Mesenchymal stem cell (in vitro differentiated cells and primary cell): ENCODE measurements around the gene FMOD.
"Not testable (repeated sequence)": the region's sequence is repeated elsewhere in the genome, so short reads cannot be mapped to it uniquely, and the experiment has no call there.

Source experiments
- DNase-seq: peaks from one replicate; pipeline ENCODE4 v3.0.0-alpha.2; 2013
- H2AFZ ChIP-seq: one replicate; pipeline ENCODE4 v1.6.1; 2013; ENCODE audit warnings: low read depth, mild to moderate bottlenecking, control low read depth, inconsistent platforms, low read length, moderate library complexity
- H2AK5ac ChIP-seq: 2 replicates; pipeline ENCODE4 v1.6.1; 2013; ENCODE audit warnings: low read length, moderate library complexity, mild to moderate bottlenecking, inconsistent platforms; ENCODE audit not compliant: severe bottlenecking
- H2BK120ac ChIP-seq: one replicate; pipeline ENCODE4 v1.6.1; 2013; ENCODE audit warnings: low read depth, mild to moderate bottlenecking, inconsistent platforms, low read length, moderate library complexity
- H2BK12ac ChIP-seq, 2 experiments: one replicate each; pipeline ENCODE4 v1.6.1; 2013; ENCODE audit warnings: inconsistent platforms in 2 of 2, low read length in 2 of 2, mild to moderate bottlenecking in 2 of 2, moderate library complexity in 2 of 2, control low read depth in 1 of 2
- H2BK15ac ChIP-seq: one replicate; pipeline ENCODE4 v1.6.1; 2013; ENCODE audit warnings: mild to moderate bottlenecking, low read depth, inconsistent platforms; ENCODE audit not compliant: poor library complexity, severe bottlenecking
- H2BK5ac ChIP-seq: 2 replicates; pipeline ENCODE4 v1.6.1; 2013; ENCODE audit warnings: low read depth, mild to moderate bottlenecking, low read length, control low read depth, inconsistent platforms; ENCODE audit not compliant: poor library complexity, severe bottlenecking
- H3K14ac ChIP-seq, 2 experiments: one replicate each; pipeline ENCODE4 v1.6.1; 2013; ENCODE audit warnings: inconsistent platforms in 2 of 2, low read length in 2 of 2, control low read depth in 1 of 2, mild to moderate bottlenecking in 1 of 2, moderate library complexity in 1 of 2
- H3K18ac ChIP-seq, 2 experiments: one replicate each; pipeline ENCODE4 v1.6.1; 2013; ENCODE audit warnings: inconsistent platforms in 2 of 2, low read length in 2 of 2, control low read depth in 1 of 2, low read depth in 1 of 2, mild to moderate bottlenecking in 1 of 2
- H3K23ac ChIP-seq, 2 experiments: one replicate each; pipeline ENCODE4 v1.6.1; 2013; ENCODE audit warnings: inconsistent platforms in 2 of 2, low read length in 2 of 2, mild to moderate bottlenecking in 2 of 2, moderate library complexity in 2 of 2, control low read depth in 1 of 2
- H3K27ac ChIP-seq: 2 replicates; pipeline ENCODE4 v1.5.1; 2013; ENCODE audit warnings: mild to moderate bottlenecking, moderate library complexity, low read length, control low read depth, inconsistent platforms; ENCODE audit not compliant: poor library complexity, severe bottlenecking
- H3K27me3 ChIP-seq, 2 experiments: 2 replicates each; pipeline versions ENCODE4 v1.6.1 to v1.7.0; 2013; ENCODE audit warnings: low read length in 2 of 2, mild to moderate bottlenecking in 2 of 2, moderate library complexity in 2 of 2, control low read depth in 1 of 2, inconsistent platforms in 1 of 2; ENCODE audit not compliant: control insufficient read depth in 1 of 2, insufficient read depth in 1 of 2
- H3K36me3 ChIP-seq, 2 experiments: 2 replicates each; pipeline versions ENCODE4 v1.6.1 to v1.7.0; 2013; ENCODE audit warnings: low read length in 2 of 2, control low read depth in 1 of 2, inconsistent platforms in 1 of 2, low read depth in 1 of 2, mild to moderate bottlenecking in 1 of 2; ENCODE audit not compliant: insufficient read depth in 2 of 2, control insufficient read depth in 1 of 2
- H3K4ac ChIP-seq, 2 experiments: one replicate each; pipeline ENCODE4 v1.6.1; 2013; ENCODE audit warnings: inconsistent platforms in 2 of 2, low read length in 2 of 2, mild to moderate bottlenecking in 2 of 2, moderate library complexity in 2 of 2, control low read depth in 1 of 2, low read depth in 1 of 2
- H3K4me1 ChIP-seq: 2 replicates; pipeline ENCODE4 v1.6.1; 2013; ENCODE audit warnings: low read depth, low read length, control low read depth; ENCODE audit not compliant: control insufficient read depth, insufficient read depth
- H3K4me2 ChIP-seq: 2 replicates; pipeline ENCODE4 v1.6.1; 2013; ENCODE audit warnings: low read length, mild to moderate bottlenecking, inconsistent platforms; ENCODE audit not compliant: poor library complexity, severe bottlenecking
- H3K4me3 ChIP-seq, 2 experiments: 2 replicates each; pipeline versions ENCODE4 v1.5.1 to v1.7.0; 2013; ENCODE audit warnings: low read length in 2 of 2, mild to moderate bottlenecking in 2 of 2, control low read depth in 1 of 2, low read depth in 1 of 2; ENCODE audit not compliant: insufficient read depth in 1 of 2
- H3K79me1 ChIP-seq: replicated peaks from 2 replicates; pipeline ENCODE4 v1.6.1; 2013; ENCODE audit warnings: mild to moderate bottlenecking, control low read depth, low read length, inconsistent platforms; ENCODE audit not compliant: poor library complexity, severe bottlenecking
- H3K9ac ChIP-seq: 2 replicates; pipeline ENCODE4 v1.7.0; 2013; ENCODE audit warnings: mild to moderate bottlenecking, low read length, moderate library complexity
- H3K9me3 ChIP-seq: 2 replicates; pipeline ENCODE4 v1.7.0; 2013; ENCODE audit warnings: mild to moderate bottlenecking, low read length; ENCODE audit not compliant: control insufficient read depth
- H4K8ac ChIP-seq: one replicate; pipeline ENCODE4 v1.6.1; 2013; ENCODE audit warnings: inconsistent platforms, mild to moderate bottlenecking, low read length, moderate library complexity
- H4K91ac ChIP-seq: one replicate; pipeline ENCODE4 v1.6.1; 2013; ENCODE audit warnings: mild to moderate bottlenecking, low read length, inconsistent platforms
- WGBS: methylation state at CpG from one replicate; pipeline ENCODE4 v1.1.7; 2013; ENCODE audit warnings: mixed read lengths; 5-methylcytosine and 5-hydroxymethylcytosine counted together

The FMOD gene

DNA sequence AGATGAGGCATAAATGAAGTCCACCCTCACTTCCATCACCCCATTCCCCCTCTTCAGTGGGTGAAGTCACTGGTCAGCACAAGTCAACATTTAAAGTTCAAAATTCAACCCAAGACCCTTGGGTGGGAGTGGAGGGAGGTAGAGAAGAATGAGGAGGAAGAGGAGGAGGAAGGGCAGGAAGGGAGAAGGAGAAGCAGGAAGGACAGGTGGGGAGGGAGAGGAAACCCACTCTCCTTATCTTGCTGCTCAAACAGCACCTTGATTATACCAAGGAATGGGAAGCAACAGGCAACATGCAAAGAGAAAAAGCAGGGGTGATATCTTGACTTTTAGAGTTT is 49.6 kb downstream of the FMOD start:
- no peaks in the 10 kb centered on the region for H3K9me3 ChIP-seq
- H2AK5ac ChIP-seq: no peak overlapping the region
- peaks cover 22 to 29% of the 10 kb centered on the region in 2 experiments for H3K27me3 ChIP-seq
- H2AFZ ChIP-seq: no peak overlapping the region
- no peak overlapping the region for H3K27ac ChIP-seq
- no peak overlapping the region for H3K18ac ChIP-seq
- no peak overlapping the region for H2BK120ac ChIP-seq
- no peak overlapping the region for H4K91ac ChIP-seq
- H3K4me1 ChIP-seq: peaks cover 3% of the 10 kb centered on the region
- H3K23ac ChIP-seq: no peak overlapping the region
- H2BK15ac ChIP-seq: no peak overlapping the region
- no peak overlapping the region for H2BK5ac ChIP-seq
- H2BK12ac ChIP-seq: peak overlapping the region in 1 of 2 experiments; percentile 12
- no peak overlapping the region for H3K4ac ChIP-seq
- no peaks in the 10 kb centered on the region for H3K79me1 ChIP-seq
- H3K36me3 ChIP-seq: no peaks in the 10 kb centered on the region
- H3K9ac ChIP-seq: no peak overlapping the region
- no peak overlapping the region for H3K4me3 ChIP-seq
- H3K14ac ChIP-seq: no peak overlapping the region
- H4K8ac ChIP-seq: no peak overlapping the region
- no peak for DNase-seq
- H3K4me2 ChIP-seq: no peak overlapping the region

DNA sequence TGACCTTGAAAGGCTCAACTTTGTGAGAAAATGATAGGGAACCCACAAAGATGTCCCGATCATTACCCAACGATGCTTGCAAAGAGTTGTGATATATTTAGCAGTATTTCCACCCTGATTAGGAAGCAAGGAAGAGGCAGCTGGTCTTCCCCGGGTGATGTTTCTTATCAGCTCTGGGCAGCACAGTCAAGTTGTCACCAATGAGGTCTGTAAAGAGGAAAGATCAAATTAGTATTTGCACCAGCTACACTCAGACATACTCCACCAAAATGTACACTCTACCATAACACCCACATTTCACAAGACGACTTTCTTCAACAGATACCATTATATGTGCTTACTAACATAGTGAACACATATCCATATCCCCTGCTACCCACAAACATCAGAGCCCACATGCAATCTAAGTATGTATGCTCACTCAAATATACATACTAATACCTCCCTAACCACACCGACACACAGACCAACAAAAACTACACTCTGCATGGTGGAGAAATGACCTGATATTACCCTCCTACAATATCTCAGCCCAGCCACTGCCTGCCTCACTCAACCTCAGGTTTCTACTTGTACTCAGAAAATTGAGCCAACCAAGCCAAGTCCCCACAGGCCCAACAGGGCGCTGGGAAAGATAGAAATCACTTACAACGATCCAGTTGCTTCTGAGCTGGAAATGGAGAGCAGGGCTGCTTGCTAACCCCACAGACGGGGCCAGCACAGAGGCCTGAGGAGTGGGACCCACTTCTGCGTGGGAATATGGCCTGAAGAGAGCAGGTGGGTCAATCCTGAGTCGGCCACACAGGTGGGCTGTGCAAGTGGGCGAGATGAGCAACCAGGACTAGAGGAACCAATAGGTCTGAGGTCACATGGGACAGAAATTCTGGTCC is 50.2 kb downstream of the FMOD start:
- Histone ChIP-seq H2BK120ac (no peak overlapping the region), H2AK5ac (no peak overlapping the region), H3K4ac (no peak overlapping the region), H3K23ac (no peak overlapping the region), H3K4me3 (no peak overlapping the region), H3K18ac (no peak overlapping the region), H3K36me3 (no peaks in the 10 kb centered on the region), H2AFZ (no peak overlapping the region), H2BK5ac (no peak overlapping the region), H3K4me2 (no peak overlapping the region), H2BK12ac (no peak overlapping the region), H3K79me1 (no peaks in the 10 kb centered on the region), H3K9ac (no peak overlapping the region), H3K4me1 (peaks cover 3% of the 10 kb centered on the region), H2BK15ac (no peak overlapping the region), H3K27me3 (peaks cover 25 to 31% of the 10 kb centered on the region in 2 experiments), H4K91ac (no peak overlapping the region), H4K8ac (no peak overlapping the region), H3K27ac (no peak overlapping the region), H3K9me3 (no peaks in the 10 kb centered on the region), H3K14ac (no peak overlapping the region)
- no peak for DNase-seq
- WGBS: 73% methylated on average over 11 of the region's 11 CpGs

GRCh38 chr1:203299719-203300429 is 51.0 kb downstream of the FMOD start:
- not testable (repeated sequence) for H3K14ac ChIP-seq

DNA sequence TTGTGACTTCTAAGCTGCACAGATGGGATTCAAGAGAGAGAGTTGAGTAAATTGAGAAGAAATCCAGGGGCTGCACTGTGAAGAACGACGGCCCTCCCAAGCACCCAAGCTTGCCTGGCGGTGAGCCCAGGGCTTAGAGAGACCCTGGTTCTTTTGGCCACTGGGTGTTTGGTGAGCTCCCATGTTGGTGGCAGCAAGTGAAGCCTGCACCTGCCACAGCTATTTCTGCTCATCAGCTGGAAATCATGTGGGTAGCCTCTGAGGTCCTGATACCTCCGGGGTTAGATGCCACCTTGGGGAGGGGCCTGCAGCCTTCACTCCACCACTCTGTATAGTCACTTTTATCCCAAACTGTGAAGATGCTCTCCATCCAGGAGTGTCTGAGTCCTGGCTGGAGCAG is 51.8 kb downstream of the FMOD start:
- Histone ChIP-seq H3K27ac (no peak overlapping the region), H3K4ac (no peak overlapping the region), H3K9me3 (no peaks in the 10 kb centered on the region), H4K91ac (no peak overlapping the region), H2AK5ac (no peak overlapping the region), H3K14ac (no peak overlapping the region), H3K18ac (no peak overlapping the region), H3K4me1 (no peaks in the 10 kb centered on the region), H4K8ac (no peak overlapping the region), H2BK12ac (no peak overlapping the region), H3K79me1 (no peaks in the 10 kb centered on the region), H3K36me3 (no peaks in the 10 kb centered on the region), H3K4me2 (no peak overlapping the region), H3K23ac (no peak overlapping the region), H2BK120ac (no peak overlapping the region), H3K9ac (no peak overlapping the region), H2BK5ac (no peak overlapping the region), H3K4me3 (no peak overlapping the region), H2AFZ (no peak overlapping the region), H2BK15ac (no peak overlapping the region), H3K27me3 (peaks cover 25 to 35% of the 10 kb centered on the region in 2 experiments)
- 82% methylated on average over 4 of the region's 4 CpGs for WGBS
- no peak for DNase-seq

More at GRCh38 chr1:203299719-203300429, 51.0 kb downstream of the FMOD start:
- not testable (repeated sequence) for H2BK12ac ChIP-seq, H4K8ac ChIP-seq, H2BK120ac ChIP-seq, H3K4ac ChIP-seq, H3K36me3 ChIP-seq, H3K4me3 ChIP-seq, H3K18ac ChIP-seq, H2AFZ ChIP-seq, H3K79me1 ChIP-seq, H3K9me3 ChIP-seq, DNase-seq, H2AK5ac ChIP-seq, H3K23ac ChIP-seq, H3K4me2 ChIP-seq, H4K91ac ChIP-seq, H2BK15ac ChIP-seq, H2BK5ac ChIP-seq, H3K4me1 ChIP-seq, H3K27ac ChIP-seq, H3K9ac ChIP-seq
- 82% methylated on average over 5 of the region's 8 CpGs for WGBS
- peaks cover 25 to 35% of the 10 kb centered on the region in 2 experiments for H3K27me3 ChIP-seq
